Transverse colon (tissue), 4 donors: ENCODE measurements around the gene NUP88. TPM values are rescaled to one million over a fixed set of nuclear protein-coding genes. Genes with fewer than 3 reads are reported as not detected.

Source experiments
- DNase-seq: peaks from one replicate; pipeline ENCODE4 v3.0.0-alpha.2; 2019
- H3K27ac ChIP-seq, 4 donors: fragments of 200-600 bp; sonication (generic); 2 replicates each; pipeline ENCODE4 v1.5.1; 2016 to 2018; ENCODE audit warnings: inconsistent platforms in 4 of 4
- H3K27me3 ChIP-seq: fragments of 200-600 bp; sonication (generic); 2 replicates; pipeline ENCODE4 v1.5.1; 2017; ENCODE audit warnings: inconsistent platforms
- H3K36me3 ChIP-seq, 4 donors: fragments of 200-600 bp; sonication (generic); 2 replicates each; pipeline ENCODE4 v1.5.1; 2017 to 2019; ENCODE audit warnings: inconsistent platforms in 4 of 4
- H3K4me1 ChIP-seq, 4 donors: fragments of 200-600 bp; sonication (generic); 2 replicates each; pipeline ENCODE4 v1.5.1; 2017 to 2020; ENCODE audit warnings: inconsistent platforms in 4 of 4
- H3K4me3 ChIP-seq, 4 donors: fragments of 200-600 bp; sonication (generic); 1 replicate in 1 of 4; 2 replicates in 3 of 4; pipeline versions ENCODE4 v1.5.1 to v1.6.1; 2017 to 2019; ENCODE audit warnings: inconsistent platforms in 4 of 4
- H3K9me3 ChIP-seq, 2 donors: fragments of 200-600 bp; sonication (generic); 2 replicates each; pipeline ENCODE4 v1.5.1; 2017 to 2019; ENCODE audit warnings: inconsistent platforms in 2 of 2
- CTCF ChIP-seq, 5 experiments: fragments of 200-600 bp in 3 of 5; fragments of 450-650 bp in 2 of 5; sonication (generic) in 3 of 5; IDR thresholded peaks; 1 replicate in 2 of 5; 2 replicates in 3 of 5; pipeline ENCODE4 v1.5.1; 2016 to 2017; ENCODE audit warnings: antibody characterized with exemption in 5 of 5, inconsistent platforms in 3 of 5, mild to moderate bottlenecking in 2 of 5, moderate library complexity in 1 of 5
- EP300 ChIP-seq: sonication (generic); formaldehyde crosslinking; IDR thresholded peaks from one replicate; pipeline ENCODE4 v1.6.1; 2017; ENCODE audit warnings: antibody characterized with exemption, low read depth
- POLR2A ChIP-seq: fragments of 450-650 bp; IDR thresholded peaks from one replicate; pipeline ENCODE4 v1.6.1; 2016; ENCODE audit warnings: antibody characterized with exemption, mild to moderate bottlenecking, moderate library complexity
- POLR2AphosphoS5 ChIP-seq, 3 donors: sonication (generic); formaldehyde crosslinking; IDR thresholded peaks; one replicate each; pipeline ENCODE4 v1.6.1; 2016; ENCODE audit warnings: antibody characterized with exemption in 3 of 3
- WGBS, 2 donors: methylation state at CpG; one replicate each; pipeline ENCODE4 v1.1.5; 2018; ENCODE audit warnings: low coverage in 1 of 2; 5-methylcytosine and 5-hydroxymethylcytosine counted together
- in situ Hi-C, 4 donors: fragments of 200-750 bp; cut with MboI; loops; one replicate each; pipeline versions ENCODE4 v1.15.0 to v1.15.1; 2017; ENCODE audit warnings: low sequenced_read_pairs in 3 of 4, low pct_ligation_motif_present in 1 of 4, low pct_unique_long_range_greater_than_20kb in 1 of 4
- intact Hi-C: fragments of 100-400 bp; cut with DNase I; formaldehyde crosslinking; loops from one replicate; pipeline ENCODE4 v1.15.1; 2023; ENCODE audit warnings: low total_unique reads
- total RNA-seq, 4 donors: library from RNA; depleted of rRNA; stranded (reverse); fragments of >200 nt; gene quantifications; one replicate each; pipeline ENCODE4 v1.1.0, GENCODE V29; 2016

Gene NUP88
- total RNA-seq, 4 donors from 2014 or later = 65.3 to 120 (median 96.9) TPM

GRCh38 chr17:5419959-5420653 lies 644 bp upstream of the NUP88 start, which contains the start of gene RPAIN:
Gene RPAIN (plus strand): TSS chr17:5420182. CDS start chr17:5420211, 29 bp downstream.
- peak; percentile 82 to 89 (median 84) for TF ChIP-seq POLR2AphosphoS5 (IDR thresholded peaks at IDR 0.05)
- TF ChIP-seq EP300 = no peak
- no peak for TF ChIP-seq CTCF (IDR thresholded peaks at IDR 0.05)
- peak; percentile 43 for TF ChIP-seq POLR2A
- DNase-seq = peak; percentile 91
- Histone ChIP-seq H3K27ac (peak within 1 kb of the TSS; percentile 95 to 97 (median 95)), H3K4me1 (peaks cover 21 to 39% (median 28%) of the 10 kb centered on the region in 4 donors), H3K27me3 (no peaks in the 10 kb centered on the region), H3K9me3 (no peaks in the 10 kb centered on the region), H3K4me3 (peak within 1 kb of the TSS; percentile 71 to 92 (median 80)), H3K36me3 (peaks cover 0 to 21% (median 9%) of the 10 kb centered on the region in 4 donors)
- intact Hi-C loops = no loop called here
- 2 to 8% methylated on average over 4 to 27 of the region's 41 CpGs for WGBS, 2 donors
- in situ Hi-C loops = no loop called here

GRCh38 chr17:5418858-5419355 lies 555 bp downstream of the NUP88 start:
- no peak for TF ChIP-seq POLR2A
- TF ChIP-seq CTCF (IDR thresholded peaks at IDR 0.05) = no peak
- no peak for TF ChIP-seq EP300
- peak in 2 of 3 donors; percentile 59 to 68 for TF ChIP-seq POLR2AphosphoS5 (IDR thresholded peaks at IDR 0.05)
- no peaks in the 10 kb centered on the region for H3K9me3 ChIP-seq
- 0% methylated on average over 7 to 26 of the region's 26 CpGs for WGBS, 2 donors
- DNase-seq = peak; percentile 74
- H3K27me3 ChIP-seq = no peaks in the 10 kb centered on the region
- H3K36me3 ChIP-seq = peaks cover 0 to 10% (median 5%) of the 10 kb centered on the region in 4 donors
- peaks cover 21 to 48% (median 32%) of the 10 kb centered on the region in 4 donors for H3K4me1 ChIP-seq
- peak overlapping the region; percentile 67 to 92 (median 74) for H3K4me3 ChIP-seq
- intact Hi-C loops = no loop called here
- peak overlapping the region; percentile 95 to 97 (median 95) for H3K27ac ChIP-seq
- in situ Hi-C loops = no loop called here

- peak; percentile 51 for DNase-seq
- in situ Hi-C loops = no loop called here
- H3K4me3 ChIP-seq = no peak overlapping the region
- peaks cover 21 to 56% (median 36%) of the 10 kb centered on the region in 4 donors for H3K4me1 ChIP-seq
- WGBS, 2 donors = 38% methylated on average over 2 of the region's 2 CpGs; no CpG with 5 or more reads in 1 of the 2 donors
- TF ChIP-seq EP300 = no peak
- peak in 1 of 3 donors; percentile 17 for TF ChIP-seq POLR2AphosphoS5 (IDR thresholded peaks at IDR 0.05)
- TF ChIP-seq POLR2A = no peak
- TF ChIP-seq CTCF (IDR thresholded peaks at IDR 0.05) = no peak
- H3K27ac ChIP-seq = peak overlapping the region; percentile 95 to 97 (median 95)
- H3K9me3 ChIP-seq = no peaks in the 10 kb centered on the region
- no peaks in the 10 kb centered on the region for H3K27me3 ChIP-seq
- H3K36me3 ChIP-seq = peaks cover 0 to 15% (median 0%) of the 10 kb centered on the region in 4 donors
- intact Hi-C loops = no loop called here
Measured at GRCh38 chr17:5416901-5417300, 2.6 kb downstream of the NUP88 start.

- 18 to 43% methylated on average over 4 of the region's 4 CpGs for WGBS, 2 donors
- in situ Hi-C loops = no loop called here
- intact Hi-C loops = no loop called here
- no peaks in the 10 kb centered on the region for H3K9me3 ChIP-seq
- no peak for DNase-seq
- peaks cover 0 to 28% (median 7%) of the 10 kb centered on the region in 4 donors for H3K36me3 ChIP-seq
- peak overlapping the region; percentile 38 to 52 (median 48) for H3K27ac ChIP-seq
- H3K4me1 ChIP-seq = peaks cover 12 to 45% (median 28%) of the 10 kb centered on the region in 4 donors
- no peak overlapping the region for H3K4me3 ChIP-seq
- no peaks in the 10 kb centered on the region for H3K27me3 ChIP-seq
- TF ChIP-seq POLR2AphosphoS5 (IDR thresholded peaks at IDR 0.05) = peak in 1 of 3 donors; percentile 62
- no peak for TF ChIP-seq POLR2A
- TF ChIP-seq CTCF (IDR thresholded peaks at IDR 0.05) = no peak
- TF ChIP-seq EP300 = no peak
Measured at GRCh38 chr17:5413682-5414081, 5.8 kb downstream of the NUP88 start.
